HPDE6-E6E7 (cell line): ENCODE data around the gene PROX2.

Experiments used
- DNase-seq: peaks from one replicate; pipeline ENCODE4 v3.0.0; 2011; ENCODE audit warnings: missing footprints; ENCODE audit errors: extremely low spot score

The PROX2 gene

GRCh38 chr14:74843653-74844052 is 32.3 kb downstream of the PROX2 start:
- no peak for DNase-seq

GRCh38 chr14:74841230-74842207 is 34.4 kb downstream of the PROX2 start:
- no peak for DNase-seq

GRCh38 chr14:74840603-74841030 is 35.3 kb downstream of the PROX2 start:
- DNase-seq, result no peak

GRCh38 chr14:74838166-74838565 is 37.8 kb downstream of the PROX2 start:
- DNase-seq, result no peak

- no peak for DNase-seq
Measured at GRCh38 chr14:74836251-74836960, 39.5 kb downstream of the PROX2 start.

GRCh38 chr14:74835645-74836250 is 40.2 kb downstream of the PROX2 start:
- DNase-seq, result no peak

GRCh38 chr14:74834692-74835392 is 41.1 kb downstream of the PROX2 start:
- no peak for DNase-seq

GRCh38 chr14:74832849-74833248 is 43.1 kb downstream of the PROX2 start:
- DNase-seq, result no peak

- DNase-seq, result no peak
Measured at GRCh38 chr14:74829251-74829650, 46.7 kb downstream of the PROX2 start.

GRCh38 chr14:74826574-74826973 is 49.4 kb downstream of the PROX2 start:
- no peak for DNase-seq
